NCI-H1417 treated with DMSO at 0.1 percent for 48 hours (cell line): Measurements from ENCODE around the gene DCK.

ENCODE experiments used
- DNase-seq: peaks from one replicate; lab custom pipeline; 2025; lab: John Stamatoyannopoulos, UW

Gene DCK

GRCh38 chr4:71064521-71064920 lies 71.1 kb downstream of the DCK start:
- DNase-seq = no peak

- no peak for DNase-seq
Measured at GRCh38 chr4:71065991-71066510, 72.6 kb downstream of the DCK start.

GRCh38 chr4:71066737-71067716 lies 73.6 kb downstream of the DCK start:
- DNase-seq = no peak

GRCh38 chr4:71069063-71069462 lies 75.6 kb downstream of the DCK start:
- no peak for DNase-seq

GRCh38 chr4:71070015-71070414 lies 76.6 kb downstream of the DCK start:
- no peak for DNase-seq

GRCh38 chr4:71074452-71075299 lies 81.2 kb downstream of the DCK start:
- no peak for DNase-seq
